Amygdala (tissue), 56 donors: ENCODE results near the gene JAG1.

ENCODE experiments used
- DNase-seq, 56 donors: peaks; one replicate each; lab custom pipeline; 2025; lab: John Stamatoyannopoulos, UW

Gene JAG1

DNA sequence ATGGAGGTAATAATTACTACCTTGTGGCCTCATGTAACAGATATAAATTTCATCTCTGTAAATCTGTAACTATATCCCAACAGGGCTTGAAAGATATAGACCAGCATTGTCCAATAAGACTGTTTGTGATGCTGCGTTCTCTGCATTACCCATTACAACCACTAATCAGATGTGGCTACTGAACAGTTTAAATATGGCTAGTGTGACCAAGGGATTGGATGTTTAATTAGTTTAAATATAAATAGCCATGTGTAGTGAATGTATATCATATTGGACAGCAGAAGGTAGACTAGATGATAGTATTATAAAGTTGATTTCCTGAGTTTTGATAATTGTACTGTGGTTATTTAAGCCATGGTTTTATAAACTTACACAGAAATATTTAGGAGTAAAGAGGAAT is 27.8 kb upstream of the JAG1 start:
- no peak for DNase-seq

DNA sequence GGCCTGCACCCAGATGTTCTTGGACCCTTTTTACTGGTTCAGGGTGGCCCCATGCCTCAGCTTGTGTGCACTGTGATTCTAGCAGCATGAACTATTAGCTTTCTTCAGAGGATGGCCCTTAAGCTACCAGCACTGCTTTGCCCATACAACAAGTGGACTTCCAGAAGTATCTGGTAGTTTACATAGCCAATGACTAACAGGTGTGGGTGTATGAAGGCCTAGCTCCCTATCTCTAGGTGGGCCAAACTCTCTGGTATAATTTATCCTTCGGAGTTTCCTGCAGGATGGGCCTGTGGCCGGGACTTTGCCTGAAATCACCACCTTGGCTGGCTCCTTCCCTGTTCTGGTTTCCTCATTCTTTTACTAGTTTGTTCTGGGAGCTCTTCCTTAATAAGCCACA is 26.1 kb upstream of the JAG1 start:
- DNase-seq: no peak

DNA sequence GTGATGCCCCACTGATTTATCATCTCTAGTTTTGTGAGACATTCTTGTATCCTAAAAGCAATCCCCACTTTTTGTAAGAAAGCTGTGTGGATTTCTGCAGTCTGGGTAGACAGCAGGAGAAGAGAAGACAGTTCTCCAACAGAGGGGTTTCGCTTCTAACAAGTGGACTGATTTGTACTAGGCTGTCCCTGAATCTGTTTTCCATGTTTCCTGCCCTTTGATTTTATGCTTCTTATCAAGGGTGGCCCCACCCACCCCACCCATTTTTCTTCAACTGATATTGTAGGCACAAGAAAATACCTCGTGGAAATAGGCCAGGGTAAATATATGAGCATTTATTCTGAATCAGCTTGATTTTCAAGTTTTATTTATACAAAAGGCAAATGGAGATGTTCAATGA is 25.7 kb upstream of the JAG1 start:
- no peak for DNase-seq

DNA sequence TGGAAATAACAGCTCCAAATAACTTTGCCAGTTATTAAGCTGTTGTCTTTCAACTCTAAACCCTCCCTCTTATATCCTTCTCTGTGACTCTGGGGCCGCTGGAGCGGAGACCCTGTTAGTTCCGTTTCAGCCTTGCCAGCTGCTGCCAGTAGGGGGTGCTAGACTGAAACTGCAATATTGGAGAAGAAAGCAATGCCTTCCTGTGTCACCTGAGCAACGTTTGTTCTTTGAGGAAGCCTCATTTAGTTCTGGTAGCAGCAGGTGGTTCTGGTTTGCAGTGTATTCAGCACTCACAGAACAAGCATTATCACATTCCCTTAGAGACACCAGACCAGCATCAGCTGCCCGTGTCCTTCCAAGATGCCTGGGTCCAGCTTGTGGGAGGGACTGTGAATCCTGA is 22.9 kb upstream of the JAG1 start:
- no peak for DNase-seq

DNA sequence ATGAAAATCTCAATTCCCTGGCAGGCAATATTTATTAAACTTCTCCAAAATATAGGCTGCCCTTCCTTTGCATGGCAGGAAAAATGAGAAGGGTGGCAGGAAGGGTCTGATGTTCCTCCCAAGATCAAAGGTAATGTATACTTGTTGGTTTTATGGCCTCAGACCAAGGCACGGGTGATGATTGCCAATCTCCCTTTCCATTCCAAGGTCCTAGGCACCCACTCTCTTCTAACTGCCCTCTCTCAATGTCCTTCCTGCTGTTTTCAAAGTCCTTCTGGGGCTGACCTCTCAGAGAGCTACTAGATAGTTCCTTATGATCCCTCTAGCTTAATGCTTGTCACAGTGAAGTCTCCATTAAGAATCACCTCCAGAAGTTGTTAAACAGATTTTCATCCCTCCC is 15.6 kb upstream of the JAG1 start:
- no peak for DNase-seq

DNA sequence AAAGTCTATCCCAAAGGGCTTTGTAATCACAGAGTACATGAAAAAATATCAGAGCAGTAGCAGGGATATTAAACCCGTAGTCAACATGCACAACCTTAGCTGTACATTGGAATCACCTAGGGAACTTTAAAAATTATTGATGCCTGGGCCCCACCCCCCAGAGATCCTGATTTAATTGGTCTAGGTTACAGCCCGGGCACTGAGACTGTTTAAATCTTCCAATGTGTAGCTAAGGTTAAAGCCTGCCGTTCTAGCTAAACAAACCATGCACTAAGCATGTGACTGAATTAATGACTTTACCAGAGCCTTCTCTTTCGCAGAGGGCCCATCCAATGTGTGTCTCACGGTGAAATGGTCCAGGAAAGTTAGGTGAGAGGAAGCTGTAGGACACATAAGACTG is 14.1 kb upstream of the JAG1 start:
- DNase-seq: no peak

DNA sequence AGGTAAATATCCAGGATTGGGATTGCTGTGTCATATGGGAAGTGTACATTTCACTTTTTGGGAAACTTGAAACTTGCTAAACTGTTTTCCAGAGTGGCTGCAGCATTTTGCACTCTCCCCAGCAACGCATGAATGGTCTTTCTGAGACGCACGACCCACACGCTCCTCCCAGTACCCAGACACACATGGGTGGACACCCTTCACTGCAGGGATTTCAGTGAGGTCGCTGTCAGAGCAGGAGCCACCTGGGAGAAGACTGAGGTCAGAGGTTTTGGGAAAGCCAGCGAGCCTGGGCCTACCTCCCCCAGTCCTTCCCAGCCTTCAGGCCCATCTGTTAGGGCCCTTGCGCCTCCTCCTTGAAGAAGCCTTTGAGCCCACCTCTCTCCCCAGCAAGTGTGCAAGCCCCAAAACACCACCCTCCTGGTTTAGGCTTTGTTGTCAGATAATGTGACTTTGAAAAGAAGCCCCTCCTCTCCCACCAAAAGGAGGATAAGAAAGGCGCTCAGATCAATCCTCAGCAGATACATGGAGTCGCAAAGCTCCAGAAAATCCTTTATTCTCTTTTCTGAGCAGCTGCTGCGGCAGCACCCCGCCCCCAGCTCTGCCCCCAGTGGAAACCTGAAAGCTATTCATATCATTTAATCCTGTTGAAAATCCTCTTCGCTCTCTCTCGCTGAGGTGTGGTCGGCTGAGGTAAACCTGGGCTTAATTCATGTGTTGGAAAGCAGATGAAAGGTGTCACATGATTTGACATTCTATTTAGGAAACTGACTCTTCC is 12.7 kb upstream of the JAG1 start:
- no peak for DNase-seq

DNA sequence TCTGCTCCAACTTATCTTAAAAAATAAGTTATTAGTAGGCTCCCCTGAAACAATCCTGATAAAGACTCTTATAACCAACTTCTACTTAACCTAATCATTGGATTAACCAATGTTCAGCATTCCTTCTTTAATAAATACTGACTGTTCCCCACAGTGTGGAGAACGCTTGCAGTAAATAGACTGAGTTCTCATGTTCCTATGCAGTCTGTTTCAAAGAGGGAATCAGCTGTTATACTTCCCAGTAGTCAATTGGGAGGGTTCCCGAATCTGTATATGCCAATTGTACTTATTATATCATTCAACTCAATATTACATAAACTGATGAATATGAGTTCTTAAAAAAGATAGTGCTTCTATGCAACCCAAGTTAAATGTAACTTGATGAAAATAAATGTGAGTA is 9.7 kb upstream of the JAG1 start:
- DNase-seq: no peak

DNA sequence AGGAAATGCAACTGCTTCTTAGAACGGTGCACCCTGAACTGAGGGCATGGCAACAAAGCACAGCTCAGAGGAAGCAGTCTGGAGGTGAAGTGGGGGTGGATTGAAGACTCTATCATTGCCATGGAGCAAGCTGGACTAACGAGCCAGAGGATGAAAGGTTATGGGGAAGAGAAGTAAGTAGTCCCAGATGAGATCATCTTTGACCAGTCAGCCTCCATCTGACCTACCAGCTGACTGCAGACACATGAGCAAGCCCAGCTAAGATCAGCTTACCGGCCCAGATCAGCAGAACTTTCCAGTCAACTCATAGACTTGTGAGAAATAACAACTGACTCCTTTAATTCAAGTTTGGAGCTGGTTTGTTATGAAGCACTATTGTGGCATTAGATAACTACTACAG is 9.1 kb upstream of the JAG1 start:
- DNase-seq: no peak

DNA sequence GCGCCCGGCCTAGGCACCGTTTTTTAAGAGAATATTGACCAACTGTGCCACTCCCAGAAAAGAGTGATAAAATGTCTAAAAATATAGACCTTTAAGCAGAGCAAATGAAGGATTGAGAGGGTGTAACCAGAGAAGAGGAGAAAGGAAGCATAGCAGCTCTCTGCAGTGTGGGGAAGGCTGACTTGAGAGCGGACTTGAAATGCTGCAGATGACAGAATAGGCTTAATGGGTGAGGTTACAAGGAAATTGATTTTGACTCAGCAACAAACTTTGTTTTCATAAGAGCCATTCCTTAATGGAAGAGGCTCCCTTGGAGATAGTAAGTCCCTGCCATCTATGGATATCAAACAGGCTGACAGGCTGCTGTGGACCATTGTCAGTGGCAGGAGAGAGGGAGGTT is 7.7 kb upstream of the JAG1 start:
- no peak for DNase-seq

DNA sequence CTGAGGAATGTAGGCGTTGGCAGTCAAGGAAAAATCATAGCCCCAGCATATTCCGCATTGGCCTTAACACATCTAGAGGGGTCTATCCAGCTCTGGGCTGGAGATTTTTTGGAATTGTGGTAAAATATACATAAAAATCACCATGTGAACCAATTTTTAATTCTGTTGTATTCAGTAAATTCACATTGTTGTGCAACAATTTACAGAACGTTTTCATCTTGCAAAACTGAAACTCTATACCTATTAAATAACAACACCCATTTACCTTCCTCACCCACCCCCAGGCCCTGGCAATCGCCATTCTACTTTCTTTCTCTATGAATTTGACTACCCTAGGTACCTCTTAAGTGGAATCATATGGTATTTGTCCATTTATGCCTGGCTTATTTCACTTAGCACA is 6.8 kb upstream of the JAG1 start:
- DNase-seq: no peak

DNA sequence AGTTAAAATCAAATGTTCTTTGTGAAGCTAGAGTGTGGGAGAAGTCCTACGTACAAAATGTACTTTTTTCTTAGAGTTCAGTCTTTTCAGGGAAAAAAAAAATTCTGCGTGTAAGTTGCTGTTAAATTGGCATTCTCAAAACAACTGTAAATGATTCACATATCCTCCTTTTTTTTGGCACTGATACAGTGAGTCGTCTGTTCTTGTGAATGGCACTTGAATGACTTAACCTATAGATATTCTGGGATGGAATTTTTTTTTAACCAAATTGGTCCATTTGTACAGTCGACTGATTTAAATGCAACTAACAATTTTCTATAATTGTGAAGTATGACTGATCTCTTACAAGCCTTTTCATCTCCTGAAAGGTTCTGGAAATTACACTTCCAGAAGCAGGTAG is 5.5 kb upstream of the JAG1 start:
- DNase-seq: no peak

DNA sequence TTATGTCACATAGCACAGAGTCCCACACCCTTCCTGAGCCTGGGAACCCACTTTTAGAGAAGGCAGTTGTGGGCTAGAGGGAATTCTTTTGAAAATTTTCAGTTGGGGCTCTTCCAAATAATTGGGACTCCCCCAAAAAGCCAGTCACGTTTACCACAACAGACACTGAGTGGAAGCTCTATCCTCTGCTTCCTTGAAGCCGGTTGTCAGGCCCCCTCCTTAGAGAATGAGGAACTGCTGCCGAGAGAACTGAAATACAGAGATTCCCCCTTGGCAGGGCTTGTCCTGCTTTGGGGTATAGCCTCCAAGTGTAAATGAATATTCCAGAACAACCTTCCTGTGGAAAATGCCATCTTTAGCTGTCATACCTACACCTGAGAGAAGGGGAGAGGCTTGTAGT is 2.7 kb upstream of the JAG1 start:
- no peak for DNase-seq

DNA sequence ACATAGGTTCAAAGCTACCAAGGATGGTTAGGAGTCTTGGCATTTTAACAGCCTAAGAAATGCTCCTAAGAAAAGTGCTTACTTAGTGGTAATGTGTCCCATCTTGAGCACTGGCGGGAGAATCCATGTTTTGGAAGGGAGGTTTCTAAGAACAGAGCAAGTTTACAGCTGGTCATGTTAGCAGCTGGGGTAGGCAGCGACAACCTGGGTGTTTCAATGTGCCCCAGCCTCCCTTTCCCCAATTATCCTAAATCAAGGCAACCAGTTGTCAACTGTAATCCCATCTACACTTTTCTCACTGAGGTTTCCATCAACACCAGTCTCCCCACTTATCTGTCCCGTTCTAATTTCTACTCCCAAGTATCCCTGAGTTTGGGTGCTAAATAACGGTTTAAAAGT is 1.6 kb upstream of the JAG1 start:
- DNase-seq: no peak

DNA sequence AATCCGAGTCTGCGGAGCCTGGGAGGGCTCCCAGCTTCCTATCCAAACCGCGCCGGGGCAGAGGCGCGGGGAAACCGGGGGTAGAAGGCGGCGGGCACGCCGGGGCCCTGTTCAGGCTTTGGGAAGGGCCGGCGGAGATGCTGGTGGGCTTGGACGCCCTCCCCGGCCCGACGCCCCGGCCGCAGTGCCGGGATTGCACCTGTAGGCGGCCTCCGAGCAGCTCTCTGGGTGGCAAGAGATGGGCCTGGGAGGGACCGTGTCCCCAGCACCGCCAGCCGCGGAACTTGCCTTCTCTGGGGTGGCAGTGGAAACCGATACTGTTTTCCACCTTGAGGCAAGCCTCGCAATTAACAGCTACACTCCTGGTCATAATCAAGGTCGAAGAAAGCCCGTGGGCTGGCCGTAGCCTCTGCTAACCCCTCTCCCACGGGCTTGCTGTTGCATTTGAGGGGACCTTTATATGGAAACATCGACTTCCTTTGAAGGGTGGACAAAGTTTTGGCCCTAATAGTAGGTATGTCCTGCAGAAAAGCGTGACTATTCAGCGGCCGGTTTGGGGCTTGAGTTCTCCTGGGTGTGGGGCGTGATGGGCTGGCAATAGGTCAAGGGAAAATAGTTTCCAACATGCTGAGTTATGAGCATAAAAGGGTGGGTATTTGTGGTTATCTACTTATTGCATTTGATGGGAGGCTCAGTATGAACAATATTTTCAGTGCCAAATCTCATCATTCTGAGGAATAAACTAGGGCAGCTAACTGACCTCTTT is 1.1 kb upstream of the JAG1 start:
- DNase-seq: peak in 43 of 56 donors; percentile 12 to 75 (median 50)

DNA sequence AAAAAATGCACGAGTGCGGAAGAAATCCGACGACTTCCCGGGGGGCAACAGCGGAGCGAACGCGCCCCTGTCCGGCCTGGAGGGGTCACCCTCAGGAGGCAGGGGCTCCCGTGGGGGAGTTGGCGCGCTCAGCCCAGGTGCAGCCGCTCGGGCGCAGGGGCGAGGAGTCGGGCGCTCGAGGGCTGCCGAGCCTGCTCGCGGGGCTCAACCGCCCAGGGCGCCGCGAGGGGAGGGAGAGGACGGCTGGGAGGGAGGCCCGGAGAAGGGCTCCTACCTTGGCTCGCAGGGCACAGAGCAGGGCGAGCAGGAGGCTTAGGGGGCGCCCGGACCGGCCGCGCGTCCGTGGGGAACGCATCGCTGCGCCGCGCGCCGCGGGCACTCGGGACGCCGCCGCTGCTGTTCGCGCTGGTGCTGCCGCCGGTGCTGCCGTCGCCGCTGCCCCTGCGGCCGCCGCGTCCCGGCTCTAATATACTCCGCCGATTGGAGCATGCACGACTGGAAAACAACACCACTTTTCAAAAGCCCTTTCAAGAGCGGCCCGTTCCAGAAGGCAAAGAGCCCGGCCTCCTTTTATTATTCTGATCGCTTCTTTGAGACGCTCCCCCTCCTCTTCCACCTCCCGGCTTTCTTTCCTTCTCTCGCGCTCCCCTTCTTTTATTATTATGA is 490 bp downstream of the JAG1 start:
- peak in 32 of 56 donors; percentile 9 to 72 (median 54) for DNase-seq

DNA sequence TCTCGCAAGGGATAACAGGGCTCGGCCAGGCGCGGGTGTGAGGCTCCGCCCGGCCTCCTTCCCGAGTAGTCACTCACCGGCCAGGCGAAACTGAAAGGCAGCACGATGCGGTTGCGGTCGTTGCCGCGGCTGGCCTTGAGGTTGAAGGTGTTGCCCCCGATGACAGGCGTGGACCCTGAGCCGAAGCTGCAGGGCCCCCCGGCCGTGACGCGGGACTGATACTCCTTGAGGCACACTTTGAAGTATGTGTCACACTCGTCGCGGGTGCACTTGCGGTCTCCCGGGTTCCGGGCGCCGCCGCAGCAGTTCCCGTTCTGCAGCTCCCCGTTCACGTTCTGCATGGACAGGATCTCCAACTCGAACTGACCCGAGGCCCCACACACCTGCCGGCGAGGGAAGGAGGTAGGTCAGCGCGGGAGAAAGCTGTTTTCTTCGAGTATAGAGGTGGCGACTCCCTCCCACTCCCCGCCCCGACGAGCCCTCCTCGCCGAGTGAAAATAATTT is 1.1 kb downstream of the JAG1 start:
- peak in 24 of 56 donors; percentile 9 to 63 (median 31) for DNase-seq

DNA sequence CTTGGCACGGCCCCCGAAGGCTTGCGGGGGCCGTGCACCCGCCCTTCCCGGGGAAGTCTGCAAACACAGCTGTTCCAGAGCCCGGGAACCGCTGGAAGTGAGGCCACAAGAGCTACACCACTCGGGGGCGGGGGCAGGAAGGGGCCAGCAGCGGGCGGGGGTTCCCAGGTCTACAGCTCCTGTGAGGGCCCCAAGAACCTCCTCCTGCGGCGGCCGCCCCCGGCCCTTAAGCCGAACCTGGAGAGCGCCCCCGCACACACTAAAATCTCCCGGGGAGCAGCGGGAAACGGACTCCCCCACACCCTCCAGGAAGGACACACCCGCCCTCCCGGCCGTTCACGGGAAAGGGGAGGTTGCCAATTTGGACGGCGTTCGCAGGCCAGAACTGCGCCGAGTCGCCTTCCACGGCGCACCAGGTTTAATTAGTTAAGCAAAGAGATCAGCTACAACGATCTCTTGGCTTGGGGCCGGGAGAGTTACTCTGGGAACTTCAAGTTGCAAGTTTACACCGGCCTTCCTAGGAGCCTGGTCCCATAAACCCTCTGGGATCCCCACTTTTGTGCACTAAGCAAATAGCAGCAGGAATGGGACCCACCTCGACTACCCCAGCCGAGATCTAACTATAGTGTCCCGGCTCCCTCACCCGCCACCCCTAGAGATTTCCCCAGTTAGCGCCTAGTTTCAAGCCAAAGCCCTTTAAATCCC is 1.7 kb downstream of the JAG1 start:
- DNase-seq: peak in 17 of 56 donors; percentile 13 to 65 (median 33)

DNA sequence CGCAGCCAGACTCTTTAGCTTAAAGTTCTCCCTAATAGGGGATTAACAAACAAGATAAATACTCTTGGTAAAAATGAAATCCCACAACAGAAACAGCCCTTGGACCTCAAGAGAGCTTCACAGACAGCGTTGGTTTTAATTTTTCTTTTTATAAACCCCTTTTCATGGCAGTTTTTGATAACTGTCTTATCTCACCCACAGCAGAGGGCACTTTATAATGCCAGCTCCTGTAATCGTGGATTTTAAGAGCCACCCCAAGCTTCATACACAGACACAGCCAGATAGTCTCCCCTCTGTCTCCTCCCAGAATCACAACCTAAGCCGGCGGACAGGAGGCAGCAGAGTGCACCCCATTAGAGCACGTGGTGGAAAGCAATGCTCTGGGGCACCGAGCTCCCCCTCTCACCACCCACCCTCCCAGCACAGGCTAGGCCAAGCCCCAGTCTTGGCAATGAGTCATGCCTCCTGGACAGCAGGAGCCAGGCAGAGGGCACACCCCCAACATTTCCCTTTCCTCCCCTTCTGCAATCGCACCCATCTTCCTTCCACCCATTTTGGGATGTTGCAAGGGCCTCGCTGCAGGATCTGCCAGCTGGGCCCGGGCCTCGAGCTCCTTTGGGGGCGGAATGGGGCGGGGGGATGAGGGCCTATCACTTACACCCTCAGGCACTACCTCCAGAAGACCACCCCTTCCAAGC is 2.4 kb downstream of the JAG1 start:
- DNase-seq: peak in 47 of 56 donors; percentile 6 to 80 (median 55)
